Body of pancreas (tissue), 4 donors: ENCODE results near the gene WSB1. TPM values are rescaled to one million over a fixed set of nuclear protein-coding genes. Genes with fewer than 3 reads are reported as not detected.

Source experiments
- ATAC-seq: fragments of 150-250 bp; one replicate; pipeline ENCODE4 v1.9.1; 2016
- DNase-seq, 4 donors: peaks; one replicate each; pipeline ENCODE4 v3.0.0-alpha.2; 2019
- H3K27ac ChIP-seq, 4 donors: fragments of 200-600 bp; sonication (generic); 1 replicate in 3 of 4; 2 replicates in 1 of 4; pipeline versions ENCODE4 v1.5.1 to v1.6.1; 2016 to 2019; ENCODE audit warnings: mild to moderate bottlenecking in 1 of 4, mixed read lengths in 1 of 4, moderate library complexity in 1 of 4
- H3K27me3 ChIP-seq, 2 donors: fragments of 200-600 bp; sonication (generic); one replicate each; pipeline ENCODE4 v1.6.0; 2016; ENCODE audit warnings: mild to moderate bottlenecking in 1 of 2
- H3K36me3 ChIP-seq, 2 donors: fragments of 200-600 bp; sonication (generic); replicated peaks in 1 of 2; 2 replicates each; pipeline ENCODE4 v1.5.1; 2016; ENCODE audit warnings: low read depth in 2 of 2; ENCODE audit not compliant: insufficient read depth in 1 of 2
- H3K4me1 ChIP-seq: fragments of 200-600 bp; sonication (generic); one replicate; pipeline ENCODE4 v1.6.0; 2016
- H3K4me3 ChIP-seq, 2 donors: fragments of 200-600 bp; sonication (generic); 1 replicate in 1 of 2; 2 replicates in 1 of 2; pipeline ENCODE4 v1.5.1; 2016 to 2019
- H3K9me3 ChIP-seq, 3 donors: fragments of 200-600 bp; sonication (generic); 1 replicate in 2 of 3; 2 replicates in 1 of 3; pipeline ENCODE4 v1.5.1; 2016
- POLR2A ChIP-seq, 3 donors: fragments of 450-650 bp; IDR thresholded peaks; one replicate each; pipeline ENCODE4 v1.6.1; 2016; ENCODE audit warnings: antibody characterized with exemption in 3 of 3, mild to moderate bottlenecking in 2 of 3
- WGBS, 2 donors: methylation state at CpG; one replicate each; pipeline ENCODE4 v1.1.5; 2017; 5-methylcytosine and 5-hydroxymethylcytosine counted together
- intact Hi-C: fragments of 100-400 bp; cut with DNase I; formaldehyde crosslinking; loops from one replicate; pipeline ENCODE4 v1.15.1; 2023
- total RNA-seq, 2 donors: library from RNA; depleted of rRNA; stranded (reverse); fragments of >200 nt; gene quantifications; one replicate each; pipeline ENCODE4 v1.1.0, GENCODE V29; 2016
- TF ChIP-seq, protein P1 (sequence below), 7 experiments: fragments of 450-650 bp in 4 of 7; fragments of 200-600 bp in 3 of 7; sonication (generic) in 3 of 7; IDR thresholded peaks; one replicate each; pipeline ENCODE4 v1.5.1; 2016 to 2019; ENCODE audit warnings: antibody characterized with exemption in 7 of 7

WSB1 gene
- total RNA-seq, 2 donors from 2014 or later, result 106 to 147 TPM

GRCh38 chr17:27259356-27259755, 34.6 kb upstream of the WSB1 start:
- no peaks in the 10 kb centered on the region for H3K4me1 ChIP-seq
- H3K9me3 ChIP-seq, result no peaks in the 10 kb centered on the region
- H3K36me3 ChIP-seq, result no peaks in the 10 kb centered on the region
- WGBS, 2 donors, result 62 to 82% methylated on average over 2 to 4 of the region's 4 CpGs
- DNase-seq (no peak), ATAC-seq (no peak)
- TF ChIP-seq POLR2A (IDR thresholded peaks at IDR 0.05), result no peak
- TF ChIP-seq, protein P1, sequence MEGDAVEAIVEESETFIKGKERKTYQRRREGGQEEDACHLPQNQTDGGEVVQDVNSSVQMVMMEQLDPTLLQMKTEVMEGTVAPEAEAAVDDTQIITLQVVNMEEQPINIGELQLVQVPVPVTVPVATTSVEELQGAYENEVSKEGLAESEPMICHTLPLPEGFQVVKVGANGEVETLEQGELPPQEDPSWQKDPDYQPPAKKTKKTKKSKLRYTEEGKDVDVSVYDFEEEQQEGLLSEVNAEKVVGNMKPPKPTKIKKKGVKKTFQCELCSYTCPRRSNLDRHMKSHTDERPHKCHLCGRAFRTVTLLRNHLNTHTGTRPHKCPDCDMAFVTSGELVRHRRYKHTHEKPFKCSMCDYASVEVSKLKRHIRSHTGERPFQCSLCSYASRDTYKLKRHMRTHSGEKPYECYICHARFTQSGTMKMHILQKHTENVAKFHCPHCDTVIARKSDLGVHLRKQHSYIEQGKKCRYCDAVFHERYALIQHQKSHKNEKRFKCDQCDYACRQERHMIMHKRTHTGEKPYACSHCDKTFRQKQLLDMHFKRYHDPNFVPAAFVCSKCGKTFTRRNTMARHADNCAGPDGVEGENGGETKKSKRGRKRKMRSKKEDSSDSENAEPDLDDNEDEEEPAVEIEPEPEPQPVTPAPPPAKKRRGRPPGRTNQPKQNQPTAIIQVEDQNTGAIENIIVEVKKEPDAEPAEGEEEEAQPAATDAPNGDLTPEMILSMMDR (IDR thresholded peaks at IDR 0.05), result no peak
- no peak overlapping the region for H3K27ac ChIP-seq
- no peak overlapping the region for H3K4me3 ChIP-seq
- H3K27me3 ChIP-seq, result no peaks in the 10 kb centered on the region
- intact Hi-C loops, result no loop called here

- no peak for ATAC-seq
- no peak for DNase-seq
- Histone ChIP-seq H3K36me3 (no peaks in the 10 kb centered on the region), H3K27me3 (no peaks in the 10 kb centered on the region), H3K27ac (no peak overlapping the region), H3K9me3 (no peaks in the 10 kb centered on the region), H3K4me1 (no peaks in the 10 kb centered on the region), H3K4me3 (no peak overlapping the region)
- WGBS, 2 donors, result 74 to 77% methylated on average over 5 of the region's 5 CpGs
- intact Hi-C loops, result no loop called here
- TF ChIP-seq, protein P1 (IDR thresholded peaks at IDR 0.05), result no peak
Measured at GRCh38 chr17:27263386-27263785, 30.5 kb upstream of the WSB1 start.

DNA sequence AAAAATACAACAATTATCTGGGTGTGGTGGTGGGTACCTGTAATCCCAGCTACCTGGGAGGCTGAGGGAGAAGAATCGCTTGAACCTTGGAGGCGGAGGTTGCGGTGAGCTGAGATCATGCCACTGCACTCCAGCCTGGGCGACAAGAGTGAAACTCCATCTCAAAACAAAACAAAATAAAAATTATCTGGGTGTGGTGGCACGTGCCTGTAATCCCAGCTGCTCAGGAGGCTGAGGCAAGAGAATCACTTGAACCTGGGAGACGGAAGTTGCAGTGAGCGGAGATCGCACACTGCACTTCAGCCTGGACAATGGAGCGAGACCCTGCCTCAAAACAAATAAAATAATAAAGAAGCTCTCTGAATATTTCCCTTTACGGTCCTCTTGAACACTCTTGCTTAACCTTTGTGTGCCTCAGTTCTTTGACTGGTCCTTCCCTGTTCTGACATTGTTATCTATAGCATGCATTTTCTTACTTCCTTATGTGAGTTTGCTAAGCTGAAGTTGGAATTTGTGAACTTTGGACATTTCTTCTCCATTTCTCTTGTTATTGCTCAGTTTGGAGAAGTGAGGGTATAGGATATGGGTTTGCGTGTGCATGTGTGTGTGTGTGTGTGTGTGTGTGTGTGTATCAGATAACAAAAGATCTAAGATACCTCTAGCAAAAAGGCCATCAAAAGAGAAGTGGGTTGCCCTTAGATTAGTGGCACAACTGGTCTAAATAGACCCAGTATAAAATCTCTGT, 29.7 kb upstream of the WSB1 start:
- H3K36me3 ChIP-seq, result no peaks in the 10 kb centered on the region
- H3K4me1 ChIP-seq, result no peaks in the 10 kb centered on the region
- no peaks in the 10 kb centered on the region for H3K27me3 ChIP-seq
- H3K4me3 ChIP-seq, result no peak overlapping the region
- peak overlapping the region in 1 of 4 donors; percentile 49 for H3K27ac ChIP-seq
- DNase-seq, result no peak
- intact Hi-C loops, result no loop called here
- WGBS, 2 donors, result 89 to 93% methylated on average over 11 of the region's 11 CpGs
- TF ChIP-seq, protein P1 (IDR thresholded peaks at IDR 0.05), result no peak
- no peak for ATAC-seq
- no peaks in the 10 kb centered on the region for H3K9me3 ChIP-seq

DNA sequence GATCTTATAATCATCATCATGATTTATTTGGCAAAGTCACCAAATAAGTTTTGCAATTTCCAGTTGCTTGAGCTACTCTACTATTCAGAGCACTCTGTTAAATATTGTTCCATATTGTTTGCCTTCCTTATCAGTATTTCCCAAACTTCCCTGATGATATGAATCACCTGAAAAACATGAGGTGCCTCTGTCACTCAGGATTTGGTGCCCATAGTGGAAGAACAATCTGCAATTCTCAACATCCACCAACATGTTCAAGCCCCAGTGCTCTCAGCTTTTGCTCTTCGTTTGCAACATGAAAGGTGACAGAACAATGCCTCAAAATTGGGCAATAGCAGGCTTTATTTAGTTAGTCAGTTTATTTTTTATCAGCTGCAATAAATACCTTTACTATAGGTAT, 28.6 kb upstream of the WSB1 start:
- no peaks in the 10 kb centered on the region for H3K36me3 ChIP-seq
- H3K4me1 ChIP-seq, result no peaks in the 10 kb centered on the region
- H3K27ac ChIP-seq, result peak overlapping the region in 1 of 4 donors; percentile 49
- peak; percentile 55 for ATAC-seq
- intact Hi-C loops, result no loop called here
- TF ChIP-seq, protein P1 (IDR thresholded peaks at IDR 0.05), result no peak
- no peak for TF ChIP-seq POLR2A (IDR thresholded peaks at IDR 0.05)
- H3K9me3 ChIP-seq, result no peaks in the 10 kb centered on the region
- no peak overlapping the region for H3K4me3 ChIP-seq
- H3K27me3 ChIP-seq, result no peaks in the 10 kb centered on the region
- whole genome bisulfite sequencing, 2 donors, result 0 to 3% methylated on average over 1 of the region's 1 CpG
- DNase-seq, result no peak

DNA sequence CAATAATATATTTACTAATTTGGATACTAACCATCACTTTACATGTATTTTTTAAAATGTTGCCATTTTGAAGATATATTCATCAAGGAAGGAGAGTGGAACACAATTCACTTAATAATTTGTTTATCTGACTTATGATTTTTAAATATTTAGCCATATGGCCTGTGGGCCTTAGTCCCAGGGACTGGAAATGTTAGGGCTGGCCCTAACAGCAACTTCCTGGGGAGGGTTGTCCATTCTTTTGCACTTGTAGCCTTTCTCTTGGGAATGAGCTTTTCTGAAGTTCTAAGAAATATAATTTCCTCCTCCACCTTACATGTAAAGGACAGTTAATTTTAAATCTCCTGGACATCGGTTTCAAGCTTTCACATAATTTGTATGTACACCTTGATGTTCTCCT, 27.7 kb upstream of the WSB1 start:
- 87 to 93% methylated on average over 1 of the region's 1 CpG for WGBS, 2 donors
- Histone ChIP-seq H3K27me3 (no peaks in the 10 kb centered on the region), H3K4me1 (no peaks in the 10 kb centered on the region), H3K27ac (no peak overlapping the region), H3K9me3 (no peaks in the 10 kb centered on the region), H3K4me3 (no peak overlapping the region), H3K36me3 (no peaks in the 10 kb centered on the region)
- intact Hi-C loops, result no loop called here
- DNase-seq, result no peak
- ATAC-seq, result no peak
- TF ChIP-seq, protein P1 (IDR thresholded peaks at IDR 0.05), result no peak
- TF ChIP-seq POLR2A (IDR thresholded peaks at IDR 0.05), result no peak
